IPS-15b (cell line): ENCODE measurements around the gene BMP7.
"Not testable (repeated sequence)": the region's sequence is repeated elsewhere in the genome, so short reads cannot be mapped to it uniquely, and the experiment has no call there.

Source experiments
- H3K27me3 ChIP-seq: one replicate; pipeline ENCODE4 v1.6.1; 2013; ENCODE audit warnings: low read length; ENCODE audit not compliant: control insufficient read depth, insufficient read depth
- H3K36me3 ChIP-seq: one replicate; pipeline ENCODE4 v1.6.1; 2013; ENCODE audit warnings: low read length; ENCODE audit not compliant: control insufficient read depth, insufficient read depth
- H3K4me1 ChIP-seq: one replicate; pipeline ENCODE4 v1.6.1; 2013; ENCODE audit warnings: mild to moderate bottlenecking, low read length; ENCODE audit not compliant: control insufficient read depth, insufficient read depth
- H3K4me3 ChIP-seq: one replicate; pipeline ENCODE4 v1.5.1; 2013; ENCODE audit warnings: low read depth, low read length
- H3K9ac ChIP-seq: one replicate; pipeline ENCODE4 v1.6.1; 2013; ENCODE audit warnings: low read depth, mild to moderate bottlenecking, low read length
- H3K9me3 ChIP-seq: one replicate; pipeline ENCODE4 v1.6.1; 2013; ENCODE audit warnings: mild to moderate bottlenecking, low read length; ENCODE audit not compliant: control insufficient read depth, insufficient read depth

Gene BMP7

DNA sequence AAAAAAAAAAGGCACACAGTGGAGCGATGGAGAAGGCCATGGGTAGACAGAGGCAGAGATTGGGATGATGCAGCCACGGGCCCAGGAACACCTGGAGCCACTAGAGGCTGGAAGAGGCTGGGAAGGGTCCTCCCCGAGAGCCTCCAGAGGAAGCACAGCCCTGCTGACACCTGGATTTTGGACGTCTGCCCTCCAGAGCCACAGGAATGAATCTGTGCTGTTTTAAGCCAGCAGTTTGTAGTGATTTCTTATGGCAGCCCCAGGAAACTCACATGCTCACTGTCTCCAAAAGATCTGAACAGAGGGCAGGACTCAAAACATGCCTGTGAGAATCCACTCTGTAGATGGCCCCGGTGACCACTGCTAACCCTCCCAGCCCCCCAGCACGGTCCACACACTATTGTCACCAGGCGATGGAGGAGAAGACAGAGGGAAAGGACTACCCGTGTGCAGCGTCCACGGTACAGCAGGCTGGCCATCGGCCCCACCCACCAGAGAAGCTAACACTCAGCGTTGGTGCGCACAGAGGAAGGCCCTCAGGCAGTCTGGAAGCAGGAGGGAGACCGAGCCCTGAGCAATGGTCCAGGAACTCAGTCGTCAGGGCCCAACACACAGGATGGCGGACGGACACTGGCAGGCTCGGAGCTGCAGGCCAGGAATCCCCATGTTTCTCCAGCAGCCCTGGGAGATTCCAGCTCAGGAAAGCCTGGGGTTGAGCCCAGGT lies 99.7 kb downstream of the BMP7 start:
- Histone ChIP-seq H3K27me3 (no peaks in the 10 kb centered on the region), H3K36me3 (peaks cover 3% of the 10 kb centered on the region), H3K4me1 (no peaks in the 10 kb centered on the region), H3K9me3 (no peaks in the 10 kb centered on the region), H3K9ac (no peak overlapping the region), H3K4me3 (no peak overlapping the region)

DNA sequence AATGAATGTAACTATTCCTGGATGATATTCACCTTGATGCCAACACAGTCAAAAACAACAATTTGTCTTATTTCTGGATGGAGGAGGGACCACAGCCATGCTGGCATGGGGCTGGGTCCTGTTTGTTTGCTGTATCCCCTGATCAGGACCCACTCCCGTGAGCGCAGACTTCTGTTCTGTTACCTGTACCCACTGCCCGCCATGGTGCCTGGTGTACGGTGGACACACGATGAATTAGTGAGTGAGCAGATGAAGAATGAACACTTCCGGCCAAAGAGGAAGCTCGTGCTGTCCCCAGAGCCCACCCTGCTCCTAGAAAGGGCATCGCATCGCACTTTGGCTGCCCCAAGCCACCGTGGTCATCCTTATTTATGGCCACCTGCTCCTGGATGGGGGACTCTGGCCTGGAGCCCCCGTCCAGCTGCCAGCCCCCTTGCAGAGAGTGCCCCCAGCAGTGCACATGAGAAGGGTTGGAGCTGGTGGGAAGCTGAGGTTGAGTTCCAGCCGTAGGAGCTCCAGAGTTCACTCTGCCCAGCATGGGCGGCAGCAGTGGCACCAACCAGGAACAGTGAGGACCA lies 100.9 kb downstream of the BMP7 start:
- no peaks in the 10 kb centered on the region for H3K9me3 ChIP-seq
- no peaks in the 10 kb centered on the region for H3K27me3 ChIP-seq
- no peak overlapping the region for H3K9ac ChIP-seq
- H3K4me3 ChIP-seq = no peak overlapping the region
- H3K36me3 ChIP-seq = peaks cover 3% of the 10 kb centered on the region
- H3K4me1 ChIP-seq = no peaks in the 10 kb centered on the region

DNA sequence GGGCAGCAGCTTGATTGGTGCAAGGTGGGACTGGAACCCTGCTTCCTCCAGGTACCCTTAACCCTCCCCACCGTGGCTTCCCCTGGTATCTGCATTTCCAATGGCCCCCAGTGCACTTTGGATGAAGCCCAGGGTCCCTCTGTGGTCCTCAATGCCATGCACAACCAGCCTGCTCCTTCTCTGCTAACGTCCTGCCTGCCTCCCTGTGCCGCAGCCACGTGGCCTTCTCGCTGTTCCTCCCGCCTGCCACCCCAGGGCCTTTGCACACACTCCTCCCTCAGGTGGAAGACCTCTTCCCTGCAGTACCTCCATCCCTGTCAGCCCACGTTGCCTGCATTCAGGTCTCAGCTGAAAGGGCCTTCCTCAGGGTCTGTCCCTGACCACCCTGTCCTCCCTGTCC lies 101.6 kb downstream of the BMP7 start:
- Histone ChIP-seq H3K9ac (no peak overlapping the region), H3K27me3 (no peaks in the 10 kb centered on the region), H3K9me3 (no peaks in the 10 kb centered on the region)

DNA sequence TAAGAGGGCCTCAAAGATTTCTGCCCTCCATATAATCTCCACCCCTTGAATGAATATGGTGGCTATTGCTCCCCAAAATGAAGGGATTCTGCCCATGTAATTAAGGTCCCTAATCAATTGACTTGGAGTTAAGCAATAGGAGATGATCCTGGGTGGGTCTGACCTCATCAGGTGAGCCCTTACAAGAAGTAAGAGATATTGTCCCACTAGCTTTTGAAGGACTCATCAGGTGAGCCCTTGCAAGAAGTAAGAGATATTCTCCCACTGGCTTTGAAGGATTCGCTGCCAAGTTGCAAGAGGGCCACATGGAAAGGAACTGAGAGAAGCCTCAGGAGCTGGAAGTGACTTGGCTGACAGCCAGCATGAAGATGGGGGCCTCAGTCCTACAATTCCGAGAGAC lies 103.4 kb downstream of the BMP7 start:
- Histone ChIP-seq H3K4me1 (peaks cover 4% of the 10 kb centered on the region), H3K9ac (no peak overlapping the region), H3K36me3 (no peaks in the 10 kb centered on the region), H3K27me3 (no peaks in the 10 kb centered on the region), H3K9me3 (no peaks in the 10 kb centered on the region), H3K4me3 (no peak overlapping the region)

More for the DNA sequence above, 101.6 kb downstream of the BMP7 start:
- Histone ChIP-seq H3K4me1 (no peaks in the 10 kb centered on the region), H3K36me3 (peaks cover 3% of the 10 kb centered on the region), H3K4me3 (no peak overlapping the region)

DNA sequence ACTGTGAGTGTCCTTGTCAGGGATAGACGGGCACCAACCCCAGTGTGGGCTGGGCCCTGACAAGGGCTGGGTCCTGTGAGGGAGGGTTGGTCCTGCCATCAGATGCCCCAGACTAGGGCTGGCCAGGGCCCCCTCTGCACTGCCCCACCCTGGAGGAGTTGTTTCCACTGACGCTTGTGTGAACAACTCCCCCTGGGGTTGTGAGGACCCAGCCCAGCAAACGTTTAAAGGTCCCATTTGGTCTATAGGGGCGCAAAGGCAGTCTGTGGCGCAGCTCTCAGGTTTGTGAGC lies 104.1 kb downstream of the BMP7 start:
- Histone ChIP-seq H3K9me3 (no peaks in the 10 kb centered on the region), H3K27me3 (no peaks in the 10 kb centered on the region)

DNA sequence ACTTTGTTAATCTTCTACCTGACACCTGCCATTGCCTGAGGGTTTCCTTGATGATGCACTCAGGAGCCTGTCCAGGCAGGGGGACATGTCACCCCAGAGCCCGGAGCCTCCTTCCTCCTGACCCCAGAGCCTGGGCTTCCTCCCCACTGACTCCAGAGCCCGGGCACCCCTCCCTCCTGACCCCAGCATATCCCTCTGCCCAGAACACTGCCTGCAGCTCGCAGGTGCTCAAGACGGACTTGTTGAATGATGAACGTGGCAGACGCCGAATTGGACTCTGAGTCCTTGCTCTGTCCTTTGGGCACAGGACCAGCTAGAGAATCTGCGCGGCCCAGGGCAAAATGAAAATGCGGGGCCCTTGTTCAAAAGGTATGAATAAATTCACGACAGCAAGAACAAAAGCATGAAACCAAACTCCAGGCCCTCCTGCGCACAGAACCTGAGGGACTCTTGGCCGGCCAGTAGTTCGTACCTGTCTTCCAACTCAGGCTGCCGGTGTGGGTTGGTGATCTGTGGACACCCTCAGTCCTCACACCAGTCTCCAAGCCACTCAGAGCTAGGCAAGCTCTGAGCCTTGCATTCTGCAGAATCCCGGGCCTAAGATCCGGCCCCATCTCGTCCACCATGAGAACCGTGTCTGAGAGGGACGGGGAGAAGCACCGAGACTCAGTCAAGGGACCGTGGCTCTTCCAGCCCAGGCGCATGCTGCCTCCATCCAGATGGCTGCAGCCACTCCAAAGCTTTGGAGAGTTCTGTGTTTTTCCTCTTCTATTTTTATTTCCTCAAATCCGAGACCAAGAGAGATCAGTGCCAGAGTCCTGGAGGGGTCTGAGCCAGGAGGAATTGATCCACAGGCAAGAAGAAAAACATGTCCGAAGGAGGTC lies 104.7 kb downstream of the BMP7 start:
- Histone ChIP-seq H3K36me3 (no peaks in the 10 kb centered on the region), H3K27me3 (no peaks in the 10 kb centered on the region), H3K9me3 (no peaks in the 10 kb centered on the region), H3K4me3 (no peak overlapping the region), H3K9ac (no peak overlapping the region), H3K4me1 (peaks cover 4% of the 10 kb centered on the region)

More for the DNA sequence above, 104.1 kb downstream of the BMP7 start:
- Histone ChIP-seq H3K4me3 (no peak overlapping the region), H3K9ac (no peak overlapping the region), H3K4me1 (peaks cover 4% of the 10 kb centered on the region), H3K36me3 (no peaks in the 10 kb centered on the region)

DNA sequence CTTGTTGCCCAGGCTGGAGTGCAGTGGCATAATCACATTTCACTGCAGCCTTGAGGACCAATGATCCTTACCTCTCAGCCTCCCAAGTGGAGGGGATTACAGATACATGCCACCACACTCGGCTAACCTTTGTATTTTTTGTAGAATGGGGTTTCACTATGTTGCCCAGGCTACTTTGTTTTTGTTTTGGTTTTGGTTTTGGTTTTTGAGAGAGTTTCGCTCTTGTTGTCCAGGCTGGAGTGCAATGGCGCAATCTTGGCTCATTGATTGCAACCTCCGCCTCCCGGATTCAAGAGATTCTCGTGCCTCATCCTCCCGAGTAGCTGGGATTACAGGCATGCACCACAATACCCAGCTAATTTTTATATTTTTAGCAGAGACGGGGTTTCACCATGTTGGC lies 105.5 kb downstream of the BMP7 start:
- Histone ChIP-seq H3K4me3 (no peak overlapping the region), H3K9ac (no peak overlapping the region), H3K36me3 (no peaks in the 10 kb centered on the region), H3K4me1 (peaks cover 4% of the 10 kb centered on the region), H3K9me3 (no peaks in the 10 kb centered on the region), H3K27me3 (no peaks in the 10 kb centered on the region)

DNA sequence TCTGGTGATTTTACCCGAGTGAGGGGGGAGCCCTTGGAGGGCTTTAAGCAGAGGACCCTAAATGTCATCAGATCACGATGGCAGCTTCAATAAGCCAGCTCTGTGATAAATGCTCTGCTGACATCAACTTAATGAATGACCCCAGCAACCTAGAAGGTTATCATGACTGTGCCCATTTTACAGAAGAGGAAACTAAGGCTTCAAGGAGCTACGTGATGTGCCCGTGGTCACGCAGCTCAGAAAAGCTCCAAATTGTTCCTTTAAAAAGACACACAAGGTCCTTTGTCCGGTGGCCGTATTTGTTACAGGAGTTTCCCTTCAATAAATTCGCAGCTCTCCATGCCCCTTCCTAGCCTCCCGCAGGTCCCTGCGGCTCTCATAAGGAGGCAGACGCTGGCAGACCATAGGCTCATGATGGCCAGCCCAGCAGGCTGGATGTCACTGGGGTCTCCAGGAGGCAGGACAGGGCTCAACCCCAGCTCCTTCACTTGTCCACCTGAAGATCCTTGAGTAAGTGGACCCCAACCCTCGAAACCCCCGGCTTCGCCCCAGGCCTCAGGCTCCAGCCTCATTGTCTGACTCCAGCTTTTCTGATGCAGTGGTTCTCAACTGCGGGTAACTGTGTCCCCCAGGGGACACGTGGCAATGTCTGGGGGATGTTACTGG lies 106.4 kb downstream of the BMP7 start:
- Histone ChIP-seq H3K27me3 (no peaks in the 10 kb centered on the region), H3K9ac (no peak overlapping the region), H3K4me1 (peaks cover 4% of the 10 kb centered on the region)

DNA sequence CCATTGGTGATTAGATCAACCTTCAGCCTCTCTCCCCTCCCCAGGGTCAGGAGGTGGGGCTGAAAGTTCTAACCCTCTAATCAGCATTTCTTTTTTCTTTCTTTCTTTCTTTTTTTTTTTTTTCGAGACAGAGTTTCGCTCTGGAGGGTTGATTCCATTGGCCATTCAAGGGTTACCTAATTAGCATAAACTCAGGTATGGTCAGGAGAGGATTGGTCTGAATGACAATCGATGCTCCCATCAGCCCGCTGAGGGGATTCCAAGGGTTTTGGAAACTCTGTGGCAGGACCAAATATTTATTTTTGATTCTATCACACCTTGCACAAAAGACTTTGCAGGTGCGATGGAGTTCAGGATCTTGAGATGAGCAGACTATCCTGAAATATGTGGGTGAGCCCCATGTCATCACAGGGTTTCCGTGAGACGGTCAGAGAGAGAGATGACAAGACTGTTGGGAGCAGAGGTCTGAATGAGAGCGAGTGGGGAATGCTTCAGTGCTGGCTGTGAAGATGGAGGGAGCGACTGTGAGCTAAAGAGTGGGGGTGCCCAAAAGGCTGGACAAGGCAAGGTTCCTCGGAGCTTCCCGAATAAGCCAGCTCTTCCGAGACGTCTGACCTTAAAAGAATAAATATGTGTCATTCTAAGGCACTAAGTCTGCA lies 107.1 kb downstream of the BMP7 start:
- Histone ChIP-seq H3K9me3 (no peaks in the 10 kb centered on the region), H3K36me3 (no peaks in the 10 kb centered on the region), H3K9ac (no peak overlapping the region), H3K4me1 (peaks cover 4% of the 10 kb centered on the region), H3K27me3 (no peaks in the 10 kb centered on the region), H3K4me3 (no peak overlapping the region)

More for the DNA sequence above, 106.4 kb downstream of the BMP7 start:
- Histone ChIP-seq H3K9me3 (no peaks in the 10 kb centered on the region), H3K36me3 (no peaks in the 10 kb centered on the region), H3K4me3 (no peak overlapping the region)

DNA sequence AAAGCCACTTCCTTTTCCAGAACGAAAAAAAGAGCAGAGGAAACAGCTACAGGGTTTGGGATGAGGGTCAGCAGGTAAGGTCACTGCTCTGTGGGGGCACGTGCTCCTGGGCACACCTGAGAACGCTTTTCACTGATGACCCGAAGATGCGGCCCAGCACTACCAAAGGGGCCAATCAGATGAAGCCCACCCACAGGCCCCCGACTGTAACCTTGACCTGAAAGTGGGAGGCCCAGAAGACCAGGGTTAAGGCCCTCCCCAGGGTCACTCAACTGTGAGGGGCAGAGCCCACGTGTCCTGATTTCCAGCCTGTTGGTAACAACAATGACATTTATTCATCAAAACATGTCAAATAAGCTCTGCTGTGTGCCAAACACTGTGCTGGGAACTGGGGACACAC lies 108.0 kb downstream of the BMP7 start:
- Histone ChIP-seq H3K9ac (no peak overlapping the region), H3K27me3 (no peaks in the 10 kb centered on the region), H3K9me3 (no peaks in the 10 kb centered on the region), H3K4me1 (peaks cover 4% of the 10 kb centered on the region), H3K4me3 (no peak overlapping the region), H3K36me3 (no peaks in the 10 kb centered on the region)

DNA sequence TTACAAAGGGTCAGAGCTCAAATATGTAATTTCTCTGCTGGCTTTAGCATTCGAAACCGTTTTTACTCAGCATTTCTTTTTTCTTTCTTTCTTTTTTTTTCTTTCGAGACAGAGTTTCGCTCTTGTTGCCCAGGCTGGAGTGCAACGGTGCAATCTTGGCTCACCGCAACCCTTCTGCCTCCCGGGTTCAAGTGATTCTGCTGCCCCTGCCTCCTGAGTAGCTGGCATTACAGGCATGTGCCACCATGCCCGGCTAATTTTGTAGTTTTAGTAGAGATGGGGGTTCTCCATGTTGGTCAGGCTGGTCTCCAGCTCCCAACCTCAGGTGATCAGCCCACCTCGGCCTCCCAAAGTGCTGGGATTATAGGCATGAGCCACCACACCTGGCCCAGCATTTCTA lies 108.7 kb downstream of the BMP7 start:
- H3K4me3 ChIP-seq, H3K27me3 ChIP-seq, H3K36me3 ChIP-seq, H3K9ac ChIP-seq, H3K9me3 ChIP-seq, H3K4me1 ChIP-seq: not testable (repeated sequence)
